ENCODE results near the gene DNAH2. TPM values are rescaled to one million over a fixed set of nuclear protein-coding genes. Genes with fewer than 3 reads are reported as not detected.

Gene DNAH2
- total RNA-seq, 2 experiments from 2014 or later, result not detected

DNA sequence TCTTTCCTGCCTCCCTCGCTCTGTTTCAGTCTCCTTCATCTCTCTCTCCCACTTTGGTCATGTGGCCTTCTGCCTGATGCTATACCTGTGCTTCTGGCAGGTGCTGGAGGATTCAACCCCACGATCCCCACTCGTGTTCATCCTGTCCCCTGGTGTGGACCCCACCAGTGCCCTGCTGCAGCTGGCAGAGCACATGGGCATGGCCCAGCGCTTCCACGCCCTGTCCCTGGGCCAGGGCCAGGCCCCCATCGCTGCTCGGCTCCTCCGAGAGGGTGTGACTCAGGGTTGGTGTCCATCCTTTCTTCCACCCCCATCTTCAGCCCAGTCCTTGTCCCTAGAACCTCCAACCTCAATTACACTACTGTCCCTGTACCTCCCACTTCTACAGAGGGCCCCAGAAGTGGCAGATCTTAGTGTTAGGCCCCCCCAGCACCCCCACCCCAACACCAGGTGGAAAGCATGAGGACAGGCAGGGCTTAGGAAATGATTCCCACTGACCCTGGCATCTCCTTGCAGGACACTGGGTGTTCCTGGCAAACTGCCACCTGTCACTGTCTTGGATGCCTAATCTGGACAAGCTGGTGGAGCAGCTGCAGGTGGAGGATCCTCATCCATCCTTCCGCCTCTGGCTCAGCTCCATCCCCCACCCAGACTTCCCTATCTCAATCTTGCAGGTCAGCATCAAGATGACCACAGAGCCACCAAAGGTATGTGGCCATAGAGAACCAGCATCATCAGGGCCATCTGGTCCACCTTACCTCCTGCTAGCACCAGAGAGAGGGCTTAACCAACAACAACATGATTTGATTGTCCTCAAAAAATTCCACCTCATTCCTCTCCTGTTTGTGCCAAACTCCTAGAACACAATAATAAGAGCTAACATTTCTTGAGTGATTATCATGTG, 106.7 kb downstream of the DNAH2 start:
- Histone ChIP-seq H3K9me2 (ENCODE audit: insufficient read depth, low read length) (no peaks in the 10 kb centered on the region), H3K9me3 (ENCODE audit: low read length) (no peaks in the 10 kb centered on the region), H2AFZ (ENCODE audit: low read length) (no peak overlapping the region), H3K79me2 (ENCODE audit: insufficient read depth, low read depth, low read length) (no peaks in the 10 kb centered on the region), H3K4me2 (ENCODE audit: low read length) (no peak overlapping the region), H3K4me3 (ENCODE audit: low read depth, low read length, poor library complexity, severe bottlenecking) (no peak overlapping the region), H3K4me1 (ENCODE audit: insufficient read depth, low read length, poor library complexity, severe bottlenecking) (no peaks in the 10 kb centered on the region), H3K36me3 (ENCODE audit: insufficient read depth, low read length) (no peaks in the 10 kb centered on the region), H3K27ac (ENCODE audit: low read depth, low read length, poor library complexity, severe bottlenecking) (no peak overlapping the region), H4K20me1 (ENCODE audit: insufficient read depth, low read length) (no peaks in the 10 kb centered on the region)
- intact Hi-C loops (cut with micrococcal nuclease; ENCODE audit: unreplicated experiment), result loop anchor here (10.0 kb wide), 1 partner anchor 221 kb away; no protein-coding TSS in a partner anchor
- no peak for TF ChIP-seq EZH2phosphoT487 (IDR thresholded peaks at IDR 0.05; ENCODE audit: borderline replicate concordance, low read depth, low read length)
- TF ChIP-seq, protein P1, sequence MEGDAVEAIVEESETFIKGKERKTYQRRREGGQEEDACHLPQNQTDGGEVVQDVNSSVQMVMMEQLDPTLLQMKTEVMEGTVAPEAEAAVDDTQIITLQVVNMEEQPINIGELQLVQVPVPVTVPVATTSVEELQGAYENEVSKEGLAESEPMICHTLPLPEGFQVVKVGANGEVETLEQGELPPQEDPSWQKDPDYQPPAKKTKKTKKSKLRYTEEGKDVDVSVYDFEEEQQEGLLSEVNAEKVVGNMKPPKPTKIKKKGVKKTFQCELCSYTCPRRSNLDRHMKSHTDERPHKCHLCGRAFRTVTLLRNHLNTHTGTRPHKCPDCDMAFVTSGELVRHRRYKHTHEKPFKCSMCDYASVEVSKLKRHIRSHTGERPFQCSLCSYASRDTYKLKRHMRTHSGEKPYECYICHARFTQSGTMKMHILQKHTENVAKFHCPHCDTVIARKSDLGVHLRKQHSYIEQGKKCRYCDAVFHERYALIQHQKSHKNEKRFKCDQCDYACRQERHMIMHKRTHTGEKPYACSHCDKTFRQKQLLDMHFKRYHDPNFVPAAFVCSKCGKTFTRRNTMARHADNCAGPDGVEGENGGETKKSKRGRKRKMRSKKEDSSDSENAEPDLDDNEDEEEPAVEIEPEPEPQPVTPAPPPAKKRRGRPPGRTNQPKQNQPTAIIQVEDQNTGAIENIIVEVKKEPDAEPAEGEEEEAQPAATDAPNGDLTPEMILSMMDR (conservative IDR thresholded peaks at IDR 0.05; ENCODE audit: low read length), result no peak
- ChIA-PET CTCF (ENCODE audit: unreplicated experiment) (interaction anchor here (0.6 kb wide), 1 partner anchor 11 kb away, joined by 3 read pairs; no protein-coding TSS in a partner anchor), POLR2A (interaction anchor here (0.6 kb wide), 1 partner anchor 93 kb away, joined by 3 read pairs; no protein-coding TSS in a partner anchor)
- BruUV-seq (replicated peaks), result no TSS peak
- DNase-seq (ENCODE audit: low spot score), result no peak

DNA sequence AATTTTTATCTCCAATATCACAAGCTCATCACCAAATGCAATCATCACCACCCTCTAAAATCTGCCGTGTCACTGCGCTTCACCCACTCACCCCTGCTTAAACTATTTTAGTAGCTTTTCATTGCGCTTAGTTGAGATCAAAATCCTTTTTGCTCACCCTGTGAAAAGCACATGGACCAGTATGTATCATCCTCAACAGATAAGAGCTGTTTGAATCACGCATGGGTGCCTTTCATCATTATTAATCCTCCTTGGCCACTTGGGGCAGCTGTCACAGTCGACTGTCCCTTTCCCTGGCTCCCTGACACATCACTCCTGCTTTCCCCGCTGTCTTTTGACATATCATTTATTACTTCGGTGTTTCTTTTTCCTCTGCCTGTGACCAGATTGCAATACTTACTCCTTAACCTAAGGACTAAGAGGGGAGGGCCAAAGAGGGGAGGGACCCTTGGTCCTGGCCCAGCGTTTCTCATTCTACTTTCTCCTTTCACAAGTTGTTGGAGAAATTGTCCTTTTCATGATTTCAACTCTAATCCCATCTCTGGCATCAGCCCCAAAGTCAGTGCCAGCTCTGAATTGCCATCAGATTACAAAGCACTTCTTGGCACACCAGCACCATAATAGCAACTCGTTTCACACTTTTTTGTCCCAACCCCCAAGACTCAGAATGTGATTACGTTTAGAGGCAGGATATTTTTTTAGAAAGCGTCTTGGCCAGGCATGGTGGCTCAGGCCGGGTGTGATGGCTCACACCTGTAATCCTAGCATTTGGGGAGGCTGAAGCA, 107.9 kb downstream of the DNAH2 start:
- POLR2A ChIA-PET, result interaction anchor here (0.6 to 1.3 kb wide), 2 partner anchors 32 to 94 kb away, joined by 3 read pairs; partner anchors contain the start of gene NAA38
- no peaks in the 10 kb centered on the region for H4K20me1 ChIP-seq (ENCODE audit: insufficient read depth, low read length)
- DNase-seq (ENCODE audit: low spot score), result no peak
- H3K79me2 ChIP-seq (ENCODE audit: insufficient read depth, low read depth, low read length), result no peaks in the 10 kb centered on the region
- TF ChIP-seq, protein P1 (conservative IDR thresholded peaks at IDR 0.05; ENCODE audit: low read length), result peak; percentile 33; the same call in 1 of the 2 replicates
- TF ChIP-seq EZH2phosphoT487 (IDR thresholded peaks at IDR 0.05; ENCODE audit: borderline replicate concordance, low read depth, low read length), result no peak
- H3K4me2 ChIP-seq (ENCODE audit: low read length), result no peak overlapping the region
- H3K9me3 ChIP-seq (ENCODE audit: low read length), result no peaks in the 10 kb centered on the region
- H3K36me3 ChIP-seq (ENCODE audit: insufficient read depth, low read length), result no peaks in the 10 kb centered on the region
- no TSS peak for BruUV-seq (replicated peaks)
- CTCF ChIA-PET (ENCODE audit: unreplicated experiment), result no interaction called here
- intact Hi-C loops (cut with micrococcal nuclease; ENCODE audit: unreplicated experiment), result loop anchor here (10.0 kb wide), 1 partner anchor 219 kb away; no protein-coding TSS in a partner anchor
- no peak overlapping the region for H2AFZ ChIP-seq (ENCODE audit: low read length)
- no peak overlapping the region for H3K27ac ChIP-seq (ENCODE audit: low read depth, low read length, poor library complexity, severe bottlenecking)
- no peaks in the 10 kb centered on the region for H3K9me2 ChIP-seq (ENCODE audit: insufficient read depth, low read length)
- H3K4me1 ChIP-seq (ENCODE audit: insufficient read depth, low read length, poor library complexity, severe bottlenecking), result no peaks in the 10 kb centered on the region
- no peak overlapping the region for H3K4me3 ChIP-seq (ENCODE audit: low read depth, low read length, poor library complexity, severe bottlenecking)
